ENCODE data around the gene LMCD1. TPM values are rescaled to one million over a fixed set of nuclear protein-coding genes. Genes with fewer than 3 reads are reported as not detected.

LMCD1 gene
- polyA plus RNA-seq, 3 donors, result 0.09 to 0.51 TPM; not detected in 1

DNA sequence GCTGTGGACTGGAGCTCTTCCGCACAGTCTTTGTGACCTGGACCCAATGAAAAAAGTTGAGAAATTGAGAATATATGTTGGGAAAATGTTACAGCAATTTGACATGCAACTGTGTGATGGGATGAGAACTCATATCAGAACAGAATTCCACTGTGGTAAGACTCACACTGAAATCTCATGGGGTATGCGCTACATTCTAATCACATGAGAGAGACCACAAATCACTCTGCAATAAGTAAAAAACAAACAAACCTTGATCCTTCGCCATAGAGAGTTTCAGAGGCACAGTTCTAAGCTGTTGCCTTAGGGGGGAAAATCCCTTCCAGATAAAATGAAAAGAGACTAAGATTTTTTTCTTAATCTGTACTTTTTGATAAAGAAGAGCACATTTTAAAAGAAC, 37.3 kb downstream of the LMCD1 start:
- intact Hi-C loops (cut with micrococcal nuclease), result no loop called here
- no peak overlapping the region for H3K27ac ChIP-seq (ENCODE audit: low read depth in 1 of 2, low read length in 2 of 2)
- H4K20me1 ChIP-seq (ENCODE audit: insufficient read depth, low read length), result no peaks in the 10 kb centered on the region
- peaks cover 0 to 4% of the 10 kb centered on the region in 2 donors for H3K9me3 ChIP-seq (replicated peaks in 1 of 2; ENCODE audit: control insufficient read depth in 1 of 2, insufficient read depth in 1 of 2, low read length in 2 of 2)
- Mint-ChIP-seq H3K27ac (no peak overlapping the region), H3K36me3 (no peaks in the 10 kb centered on the region), H3K4me3 (no peak overlapping the region), H3K4me1 (no peaks in the 10 kb centered on the region), H3K27me3 (ENCODE audit: low read depth in 3 of 3) (peaks cover 0 to 9% (median 4%) of the 10 kb centered on the region in 3 donors), H3K9me3 (peaks cover 0 to 4% (median 2%) of the 10 kb centered on the region in 7 donors)
- H2AFZ ChIP-seq (ENCODE audit: insufficient read depth, low read depth, low read length, poor library complexity, severe bottlenecking), result no peak overlapping the region
- H3K9ac ChIP-seq (ENCODE audit: insufficient read depth, low read length, poor library complexity, severe bottlenecking), result no peak overlapping the region
- H3K4me1 ChIP-seq (ENCODE audit: control insufficient read depth in 1 of 2, insufficient read depth in 2 of 2, low read length in 2 of 2), result no peaks in the 10 kb centered on the region
- TF ChIP-seq, protein P1, sequence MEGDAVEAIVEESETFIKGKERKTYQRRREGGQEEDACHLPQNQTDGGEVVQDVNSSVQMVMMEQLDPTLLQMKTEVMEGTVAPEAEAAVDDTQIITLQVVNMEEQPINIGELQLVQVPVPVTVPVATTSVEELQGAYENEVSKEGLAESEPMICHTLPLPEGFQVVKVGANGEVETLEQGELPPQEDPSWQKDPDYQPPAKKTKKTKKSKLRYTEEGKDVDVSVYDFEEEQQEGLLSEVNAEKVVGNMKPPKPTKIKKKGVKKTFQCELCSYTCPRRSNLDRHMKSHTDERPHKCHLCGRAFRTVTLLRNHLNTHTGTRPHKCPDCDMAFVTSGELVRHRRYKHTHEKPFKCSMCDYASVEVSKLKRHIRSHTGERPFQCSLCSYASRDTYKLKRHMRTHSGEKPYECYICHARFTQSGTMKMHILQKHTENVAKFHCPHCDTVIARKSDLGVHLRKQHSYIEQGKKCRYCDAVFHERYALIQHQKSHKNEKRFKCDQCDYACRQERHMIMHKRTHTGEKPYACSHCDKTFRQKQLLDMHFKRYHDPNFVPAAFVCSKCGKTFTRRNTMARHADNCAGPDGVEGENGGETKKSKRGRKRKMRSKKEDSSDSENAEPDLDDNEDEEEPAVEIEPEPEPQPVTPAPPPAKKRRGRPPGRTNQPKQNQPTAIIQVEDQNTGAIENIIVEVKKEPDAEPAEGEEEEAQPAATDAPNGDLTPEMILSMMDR (IDR thresholded peaks at IDR 0.05), result no peak
- no peaks in the 10 kb centered on the region for H3K27me3 ChIP-seq (ENCODE audit: control insufficient read depth in 2 of 2, insufficient read depth in 2 of 2, low read length in 2 of 2)
- H3K36me3 ChIP-seq (replicated peaks in 1 of 2; ENCODE audit: control insufficient read depth in 1 of 2, insufficient read depth in 2 of 2, low read length in 2 of 2), result no peaks in the 10 kb centered on the region
- no peak for DNase-seq
- H3K4me3 ChIP-seq (replicated peaks in 1 of 3; ENCODE audit: low read depth in 2 of 3, low read length in 3 of 3), result no peak overlapping the region
- 100% methylated on average over 1 of the region's 3 CpGs for WGBS (ENCODE audit: insufficient coverage)
- no peaks in the 10 kb centered on the region for H3K79me2 ChIP-seq (ENCODE audit: insufficient read depth, low read length)
- H3K4me2 ChIP-seq (replicated peaks; ENCODE audit: extremely low read depth, low read length, poor library complexity, severe bottlenecking), result no peak overlapping the region

DNA sequence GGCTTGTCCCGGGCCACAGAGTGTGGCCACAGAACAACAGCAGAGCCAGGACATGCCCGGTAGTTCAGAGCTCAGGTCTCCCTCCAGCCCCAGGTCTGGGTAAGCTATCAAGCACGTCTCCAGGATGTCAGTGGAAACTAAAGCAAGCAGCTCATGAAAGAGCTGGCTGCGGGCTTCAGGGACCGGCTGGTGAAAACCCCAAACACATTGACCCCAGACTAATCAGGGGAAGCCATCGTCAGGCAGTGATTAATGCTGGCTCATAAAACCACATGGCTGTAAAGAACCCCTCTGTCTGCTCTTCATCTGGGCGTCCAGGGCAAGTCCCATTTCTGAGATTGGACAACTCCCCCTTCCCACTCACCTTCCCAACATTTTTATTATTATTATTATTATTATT, 37.8 kb downstream of the LMCD1 start:
- intact Hi-C loops (cut with micrococcal nuclease), result no loop called here
- Histone ChIP-seq H3K9ac (ENCODE audit: insufficient read depth, low read length, poor library complexity, severe bottlenecking) (no peak overlapping the region), H3K27me3 (ENCODE audit: control insufficient read depth in 2 of 2, insufficient read depth in 2 of 2, low read length in 2 of 2) (no peaks in the 10 kb centered on the region), H4K20me1 (ENCODE audit: insufficient read depth, low read length) (no peaks in the 10 kb centered on the region), H3K4me1 (ENCODE audit: control insufficient read depth in 1 of 2, insufficient read depth in 2 of 2, low read length in 2 of 2) (no peaks in the 10 kb centered on the region), H3K4me2 (replicated peaks; ENCODE audit: extremely low read depth, low read length, poor library complexity, severe bottlenecking) (no peak overlapping the region), H3K9me3 (replicated peaks in 1 of 2; ENCODE audit: control insufficient read depth in 1 of 2, insufficient read depth in 1 of 2, low read length in 2 of 2) (peaks cover 0 to 4% of the 10 kb centered on the region in 2 donors), H2AFZ (ENCODE audit: insufficient read depth, low read depth, low read length, poor library complexity, severe bottlenecking) (no peak overlapping the region), H3K79me2 (ENCODE audit: insufficient read depth, low read length) (no peaks in the 10 kb centered on the region), H3K36me3 (replicated peaks in 1 of 2; ENCODE audit: control insufficient read depth in 1 of 2, insufficient read depth in 2 of 2, low read length in 2 of 2) (no peaks in the 10 kb centered on the region), H3K4me3 (replicated peaks in 1 of 3; ENCODE audit: low read depth in 2 of 3, low read length in 3 of 3) (no peak overlapping the region), H3K27ac (ENCODE audit: low read depth in 1 of 2, low read length in 2 of 2) (no peak overlapping the region)
- TF ChIP-seq, protein P1 (IDR thresholded peaks at IDR 0.05), result no peak
- peaks cover 0 to 4% (median 0%) of the 10 kb centered on the region in 7 donors for H3K9me3 Mint-ChIP-seq
- no peak for DNase-seq
- no peaks in the 10 kb centered on the region for H3K36me3 Mint-ChIP-seq
- H3K4me1 Mint-ChIP-seq, result no peaks in the 10 kb centered on the region
- H3K27ac Mint-ChIP-seq, result no peak overlapping the region
- H3K4me3 Mint-ChIP-seq, result no peak overlapping the region
- peaks cover 0 to 9% (median 4%) of the 10 kb centered on the region in 3 donors for H3K27me3 Mint-ChIP-seq (ENCODE audit: low read depth in 3 of 3)
- 94% methylated on average over 5 of the region's 7 CpGs for WGBS (ENCODE audit: insufficient coverage)

Data from CD14-positive monocyte (primary cell).